Measurements from ENCODE around the gene CDV3.

Gene CDV3

DNA sequence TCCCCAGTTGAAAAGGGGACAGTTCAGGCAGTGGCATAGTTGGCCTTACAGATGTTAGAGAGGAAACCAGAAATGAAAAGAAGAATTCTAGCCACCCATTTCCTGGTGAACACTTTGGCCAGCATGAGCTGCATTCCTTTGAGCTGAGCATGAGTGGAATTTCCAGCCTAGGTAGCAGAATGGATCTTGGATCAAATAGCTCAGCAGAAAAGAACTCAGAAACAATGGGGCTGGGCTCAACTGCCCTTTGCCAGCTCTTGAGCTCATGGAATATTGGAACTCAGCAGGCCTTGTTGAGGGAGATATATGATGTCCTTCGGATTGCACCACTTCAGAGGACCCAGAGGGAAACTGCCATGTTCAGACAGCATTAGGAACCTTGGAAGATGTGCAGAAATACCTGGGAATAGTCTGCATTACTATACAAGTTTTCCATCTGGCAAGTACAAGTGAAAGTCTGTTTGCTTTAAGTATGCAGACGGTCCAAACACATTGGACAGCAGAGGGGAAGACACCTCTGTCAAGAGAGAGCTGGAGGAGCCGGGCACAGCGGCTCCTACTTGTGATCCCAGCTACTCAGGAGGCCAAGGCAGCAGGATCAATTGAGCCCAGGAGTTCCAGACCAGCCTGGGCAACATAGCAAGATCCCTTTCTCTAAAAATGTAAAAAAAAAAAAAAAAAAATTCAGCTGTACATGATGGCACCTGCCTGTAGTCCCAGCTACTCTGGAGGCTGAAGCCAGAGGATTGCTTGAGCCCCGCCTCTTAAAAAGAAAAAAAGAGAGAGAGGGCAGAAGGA is 3.1 kb upstream of the CDV3 start:
- DNase-seq = no peak

DNA sequence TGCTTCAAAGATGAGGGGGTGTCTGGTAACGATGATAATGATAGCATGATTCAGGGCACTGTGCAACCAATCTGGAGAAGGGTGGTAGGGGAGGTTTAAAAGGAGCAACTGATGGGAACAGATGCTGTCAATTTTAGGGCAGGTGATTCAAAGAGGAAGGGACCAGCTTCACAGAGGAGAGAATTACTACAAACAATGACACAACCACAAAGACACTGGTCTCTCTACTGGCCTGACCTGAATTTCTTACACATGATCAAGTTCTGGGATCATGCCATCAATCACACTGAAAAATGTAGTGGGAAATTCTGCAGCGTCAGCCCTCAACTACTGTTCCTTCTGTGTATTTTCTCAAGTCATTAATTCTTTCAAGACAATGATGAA is 2.6 kb upstream of the CDV3 start:
- no peak for DNase-seq

DNA sequence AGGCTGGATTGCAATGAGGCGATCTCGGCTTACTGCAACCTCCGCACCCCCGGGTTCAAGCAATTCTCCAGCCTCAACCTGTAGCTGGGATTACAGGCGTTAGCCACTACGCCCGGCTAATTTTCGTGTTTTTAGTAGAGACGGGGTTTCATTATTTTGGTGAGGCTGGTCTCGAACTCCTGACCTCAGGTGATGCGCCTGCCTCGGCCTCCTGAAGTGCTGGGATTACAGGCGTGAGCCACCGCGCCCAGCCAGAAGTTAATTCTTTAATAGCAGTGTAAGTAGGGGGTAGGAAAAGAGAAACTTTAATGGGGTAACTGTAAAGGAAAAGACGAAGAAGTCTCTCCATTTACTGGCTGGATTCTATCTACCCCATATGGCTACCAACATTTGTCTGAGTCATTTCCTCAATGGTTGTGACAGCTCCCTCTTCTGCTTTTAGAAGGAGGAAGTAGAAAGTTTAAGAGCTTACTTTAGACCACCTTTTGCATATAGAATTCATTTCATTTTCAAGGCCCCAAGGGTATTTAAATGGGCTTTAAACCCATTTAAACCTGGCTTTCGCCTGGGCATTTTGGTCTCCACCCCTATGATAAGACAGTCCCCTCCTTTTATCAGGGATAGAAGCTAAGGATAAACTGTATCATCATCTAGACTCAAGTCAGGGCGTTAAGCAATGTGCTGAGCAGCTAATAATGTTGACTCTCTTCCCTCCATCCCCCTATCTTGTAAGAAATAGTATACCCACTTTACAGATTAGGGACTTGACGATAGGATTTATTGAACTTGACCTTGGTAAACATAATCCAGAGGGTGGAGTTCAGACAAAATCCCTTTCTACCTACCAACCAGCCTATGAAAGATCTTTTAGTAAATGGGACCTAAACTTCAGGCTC is 1.1 kb upstream of the CDV3 start:
- no peak for DNase-seq

DNA sequence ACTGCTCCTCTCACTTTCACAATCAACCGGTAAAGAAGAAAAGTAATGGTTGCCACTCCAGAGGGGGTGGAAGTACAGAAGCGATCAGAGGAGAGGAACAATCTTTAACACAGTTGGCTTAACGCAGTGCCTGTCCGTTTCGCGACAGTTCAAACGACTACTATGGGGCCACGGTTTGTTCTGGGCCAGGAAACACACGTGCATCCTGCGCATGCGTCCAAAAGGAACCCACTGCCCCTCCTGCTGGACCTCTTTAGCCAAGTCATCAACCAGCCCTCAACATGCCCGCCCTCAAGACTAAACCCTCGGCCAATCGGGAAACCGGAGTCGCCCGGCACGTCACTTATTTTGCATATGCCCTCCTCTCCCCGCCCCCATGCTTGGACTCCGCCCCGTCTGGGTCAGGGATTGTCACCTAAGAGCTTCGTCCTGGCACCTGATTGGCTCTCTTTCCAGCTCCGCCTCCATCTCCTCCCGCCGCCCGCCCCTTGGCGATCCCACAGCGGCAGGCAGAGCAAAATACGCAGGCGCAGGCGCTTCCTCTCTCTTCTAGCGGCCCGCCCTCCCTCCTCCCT is 345 bp upstream of the CDV3 start:
- no peak for DNase-seq

DNA sequence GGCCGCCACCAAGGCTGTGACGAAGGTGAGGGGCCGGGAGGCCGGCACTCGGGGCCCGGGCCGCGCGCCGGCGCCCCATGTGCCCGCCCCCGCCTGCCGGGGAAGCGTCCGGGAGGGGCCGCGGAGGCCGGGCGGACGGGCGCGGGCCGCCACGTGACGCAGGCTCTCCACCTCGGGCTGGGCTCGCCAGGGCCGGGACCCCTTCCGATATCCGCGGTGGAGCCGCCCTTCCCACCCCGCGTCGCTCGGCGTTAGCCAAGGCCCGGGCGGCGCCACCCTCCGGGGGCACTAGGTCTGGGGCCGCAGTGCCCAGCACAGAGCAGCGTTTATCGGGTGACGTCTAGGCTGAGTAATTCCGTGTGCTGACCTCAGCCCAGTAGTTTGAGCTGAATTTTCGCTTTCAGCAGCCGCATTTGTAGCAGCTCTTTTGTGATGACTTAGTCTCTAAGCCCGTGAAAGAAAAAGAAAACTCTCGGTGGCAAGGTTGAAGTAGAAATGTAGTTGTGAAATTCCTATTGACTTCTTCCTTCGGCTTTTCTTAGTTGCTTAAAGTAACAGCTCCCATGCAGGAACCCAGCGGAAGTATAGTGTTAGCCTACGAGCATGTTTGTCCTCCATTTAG is 885 bp downstream of the CDV3 start:
- no peak for DNase-seq

DNA sequence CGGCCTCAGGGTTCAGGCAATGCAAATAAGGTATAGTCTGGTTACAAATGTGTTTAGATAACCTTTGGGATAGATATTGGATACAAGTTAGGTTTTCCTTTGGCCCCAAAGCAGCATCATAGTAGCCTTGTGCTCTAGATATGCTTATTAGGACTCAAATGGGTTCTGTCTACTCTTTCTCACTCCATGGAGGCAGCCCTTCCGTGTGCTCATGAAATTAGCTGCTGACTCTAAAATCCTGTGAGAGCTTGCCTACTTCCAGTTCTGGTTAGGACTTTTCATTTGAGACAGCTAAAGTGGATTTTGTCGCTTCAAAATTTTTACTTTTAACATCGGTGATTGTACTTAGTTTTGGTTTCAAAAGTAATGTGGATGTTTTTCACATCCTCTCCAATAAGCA is 1.6 kb downstream of the CDV3 start:
- no peak for DNase-seq

DNA sequence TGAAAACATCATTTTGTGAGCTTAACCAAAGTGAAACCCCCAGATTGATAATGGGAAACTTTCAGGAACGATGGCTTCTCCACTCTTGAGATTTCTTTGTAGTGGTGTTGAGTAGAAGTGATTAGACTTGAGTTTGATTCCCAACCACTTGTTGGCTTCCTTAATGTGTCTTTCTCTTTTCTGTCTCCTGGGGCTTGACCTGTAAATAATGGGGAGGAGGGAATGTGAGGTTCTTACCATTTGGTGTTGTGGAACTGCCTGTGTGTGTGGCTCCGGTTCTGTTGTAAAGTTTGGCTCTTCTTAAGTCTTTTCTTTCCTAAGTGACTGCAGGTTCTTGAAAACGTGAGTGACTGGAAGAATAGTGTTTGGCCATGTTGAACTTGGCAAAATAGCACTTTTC is 2.7 kb downstream of the CDV3 start:
- DNase-seq = no peak

DNA sequence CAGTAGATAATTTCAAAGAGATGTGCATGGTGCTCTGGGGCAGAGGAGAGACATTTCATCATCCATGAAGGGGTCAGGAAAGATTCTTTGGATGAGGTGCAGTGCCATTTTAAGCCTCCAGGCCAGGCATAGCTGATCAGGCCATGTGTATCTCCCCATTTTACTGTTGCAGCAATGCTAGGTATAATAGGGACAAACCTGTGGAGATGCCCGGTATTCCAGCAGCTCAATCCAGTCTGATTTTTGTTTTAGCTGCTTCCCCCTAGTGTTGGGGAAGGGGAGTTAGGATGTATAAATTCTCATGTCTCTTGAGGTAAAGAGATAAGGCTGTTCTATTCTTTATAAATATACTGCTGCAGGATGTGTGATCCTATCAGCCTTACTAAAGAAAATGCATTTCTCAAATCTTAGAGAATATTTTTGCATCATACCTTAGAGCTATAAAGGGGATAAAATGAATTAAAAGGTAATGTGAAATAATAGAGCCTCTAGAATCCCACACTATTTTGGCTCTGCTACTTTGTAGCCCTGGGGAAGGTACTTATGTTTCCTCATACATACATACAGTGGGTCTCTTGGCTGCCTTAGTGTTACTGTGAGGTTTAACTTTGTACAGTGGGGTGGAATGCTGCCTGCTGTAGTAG is 5.2 kb downstream of the CDV3 start:
- no peak for DNase-seq

DNA sequence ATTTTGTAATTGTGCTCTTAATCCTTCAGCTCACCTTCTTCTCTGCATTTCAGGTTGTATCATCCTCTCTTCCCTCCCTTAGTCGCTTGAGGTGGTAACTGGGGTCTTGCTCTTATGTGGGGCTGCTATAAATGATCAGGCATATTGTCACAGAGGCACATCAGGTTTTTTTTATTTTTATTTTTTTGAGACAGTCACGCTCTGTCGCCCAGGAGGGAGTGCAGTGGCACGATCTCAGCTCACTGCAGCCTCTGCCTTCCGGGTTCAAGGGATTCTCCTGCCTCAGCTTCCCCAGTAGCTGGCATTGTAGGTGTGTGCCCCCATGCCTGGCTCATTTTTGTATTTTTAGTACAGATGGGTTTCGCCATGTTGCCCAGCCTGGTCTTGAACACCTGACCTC is 9.9 kb downstream of the CDV3 start:
- no peak for DNase-seq

DNA sequence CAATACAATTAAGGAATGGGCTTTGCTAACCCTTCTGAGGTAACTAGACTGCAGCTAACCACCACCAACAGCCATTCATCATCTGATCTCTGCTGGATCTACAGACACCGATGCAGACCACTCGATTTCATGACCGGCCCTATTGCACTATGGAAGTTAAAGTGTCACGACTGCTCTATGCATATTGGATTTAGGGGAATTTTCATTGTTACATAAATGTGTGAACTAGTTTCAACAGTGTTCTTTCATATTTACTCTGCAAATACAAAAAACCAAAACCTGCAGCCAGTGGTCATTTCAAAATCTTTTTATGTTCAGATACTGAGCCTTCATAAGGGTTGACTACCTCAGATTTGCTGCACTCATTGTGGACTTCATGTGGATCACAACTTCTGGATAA is 14.5 kb downstream of the CDV3 start:
- no peak for DNase-seq

DNA sequence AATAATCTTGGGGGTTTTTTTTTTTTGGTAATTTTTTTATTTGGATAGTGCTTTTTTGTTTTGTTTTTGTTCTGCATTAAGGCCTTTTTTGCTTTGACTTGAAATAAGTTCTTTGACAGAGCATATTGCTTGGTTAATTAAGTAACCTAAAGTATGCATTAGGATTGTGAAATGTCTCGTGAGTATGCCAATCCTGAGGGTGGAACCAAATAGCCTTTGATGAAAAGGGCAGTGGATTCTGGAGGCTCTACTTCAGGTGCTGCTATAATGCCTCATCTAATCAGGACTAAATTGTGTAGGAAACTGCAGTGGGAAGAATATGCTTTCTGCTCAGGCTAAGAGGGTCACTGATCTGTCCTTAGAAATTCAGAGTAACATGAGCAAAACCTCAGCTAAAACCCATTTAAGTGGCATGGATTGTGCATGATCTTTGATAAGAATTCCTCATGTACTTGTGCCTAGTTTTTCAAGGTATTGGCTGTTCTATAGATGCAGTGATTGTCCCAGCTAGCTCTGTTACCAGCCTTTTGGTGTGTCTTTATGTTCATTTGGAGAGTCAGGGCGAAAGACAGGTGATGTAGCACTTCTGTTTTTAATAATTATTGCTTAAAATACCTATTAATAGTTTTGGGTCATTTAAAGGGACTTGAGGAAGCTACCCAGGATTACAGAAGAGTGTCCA is 15.4 kb downstream of the CDV3 start:
- no peak for DNase-seq

DNA sequence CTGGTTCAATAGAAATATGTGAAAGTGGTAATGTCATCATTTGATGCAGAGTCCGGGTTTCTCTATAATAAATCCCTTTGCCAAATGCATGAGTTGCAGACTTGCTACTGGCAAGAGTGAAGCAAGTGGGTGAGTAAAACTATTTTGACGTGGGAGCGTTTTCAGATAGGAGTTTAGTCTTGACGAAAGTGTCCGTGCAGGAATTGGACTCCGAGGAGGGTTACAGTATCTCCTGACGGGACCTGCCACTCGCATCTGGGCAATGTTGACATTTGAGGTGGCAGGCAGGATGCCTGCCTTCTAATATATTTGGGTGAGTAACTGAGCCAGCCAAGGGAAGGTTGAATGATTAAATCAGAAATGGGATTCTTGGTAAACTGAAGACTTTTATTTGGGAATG is 16.0 kb downstream of the CDV3 start:
- no peak for DNase-seq

DNA sequence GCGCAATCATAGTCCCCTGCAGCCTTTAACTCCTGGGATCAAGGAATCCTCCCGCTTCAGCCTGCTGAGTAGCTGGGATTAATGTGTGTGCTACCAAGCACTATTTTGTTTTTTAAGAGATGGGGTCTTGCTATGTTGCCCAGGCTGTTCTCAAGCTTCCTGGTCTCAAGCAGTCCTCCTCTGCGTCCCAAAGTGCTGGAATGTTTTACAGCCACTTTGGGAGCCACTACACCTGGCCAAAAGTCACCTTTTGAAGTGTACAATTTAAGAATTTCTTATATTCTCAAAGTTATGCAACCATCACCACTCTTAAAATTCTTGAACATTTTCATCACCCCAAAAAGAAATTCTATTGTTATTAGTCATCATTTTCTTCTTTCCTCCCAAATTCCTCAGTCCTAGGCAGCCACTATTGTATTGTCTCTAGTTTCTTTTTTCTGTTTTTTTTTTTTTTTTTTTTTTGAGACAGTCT is 17.8 kb downstream of the CDV3 start:
- no peak for DNase-seq

DNA sequence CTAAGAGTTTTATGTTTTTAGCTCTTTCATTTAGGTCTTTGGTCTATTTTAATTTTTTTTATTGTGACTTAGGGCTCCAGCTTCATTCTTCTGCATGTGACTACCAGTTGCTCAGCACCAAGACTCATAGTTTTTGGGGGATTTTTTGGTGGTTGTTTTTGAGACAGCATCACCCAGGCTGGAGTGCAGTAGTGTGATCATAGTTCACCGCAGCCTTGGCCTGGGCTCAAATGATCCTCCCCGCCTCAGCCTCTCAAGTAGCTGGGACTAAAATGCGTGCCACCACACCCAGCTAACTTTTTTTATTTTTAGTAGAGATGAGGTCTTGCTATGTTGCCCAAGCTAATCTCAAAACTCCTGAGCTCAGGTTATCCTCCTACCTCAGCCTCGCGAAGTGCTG is 19.4 kb downstream of the CDV3 start:
- no peak for DNase-seq

DNA sequence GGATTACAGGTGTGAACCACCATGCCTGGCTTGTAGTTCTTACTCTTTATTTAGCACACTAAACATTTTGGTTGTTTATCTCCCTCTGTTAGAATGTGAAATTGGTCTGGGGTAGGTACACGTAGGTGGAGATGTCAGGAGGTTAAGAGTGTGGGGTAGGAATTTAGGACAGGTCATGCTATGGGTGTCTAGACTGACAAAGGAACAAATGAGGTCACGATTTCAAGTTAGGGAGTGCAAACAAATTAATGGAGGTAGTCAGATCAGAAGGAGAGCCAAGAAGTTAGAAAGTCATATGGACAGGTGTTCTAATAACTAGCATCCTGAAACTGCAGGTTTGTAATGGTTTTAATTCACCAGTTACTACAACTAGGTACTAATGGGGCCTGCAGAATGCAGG is 19.8 kb downstream of the CDV3 start:
- no peak for DNase-seq

DNA sequence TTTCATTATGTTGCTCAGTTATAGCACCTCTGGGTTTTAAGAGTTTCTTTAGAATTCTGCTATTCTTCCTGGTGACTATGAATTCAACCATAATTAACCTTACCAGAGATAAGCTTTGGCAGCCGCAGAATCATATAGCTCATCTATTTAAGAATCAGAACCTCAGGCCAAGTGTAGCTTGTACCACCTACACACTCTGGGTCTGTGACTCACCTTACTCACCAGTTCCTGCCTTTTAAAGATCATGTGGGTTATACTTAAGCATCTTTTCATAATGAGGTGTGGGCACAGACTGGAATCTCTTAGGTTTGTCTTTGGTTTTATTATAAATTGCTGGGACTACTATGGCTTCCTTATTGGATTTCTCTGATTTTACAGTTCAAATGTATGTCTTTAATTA is 21.9 kb downstream of the CDV3 start:
- DNase-seq = no peak

DNA sequence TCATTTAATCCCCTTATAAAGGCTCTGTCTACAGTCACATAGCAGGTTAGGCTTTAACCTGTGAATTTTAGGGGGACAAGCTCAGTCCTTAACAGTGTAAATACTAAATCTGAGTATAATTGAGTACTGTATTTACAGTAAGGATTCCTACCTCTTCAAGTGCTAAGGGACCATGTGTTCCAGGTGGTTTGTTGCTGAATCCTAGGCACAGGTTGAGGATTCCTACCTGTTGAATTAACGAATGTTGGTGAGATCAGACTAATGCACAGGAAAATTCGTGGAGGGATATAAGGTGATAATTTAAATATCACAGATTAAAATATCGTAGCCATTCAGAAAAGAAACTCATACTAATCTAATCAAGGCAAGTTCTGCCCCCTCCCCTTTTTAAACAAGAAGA is 24.9 kb downstream of the CDV3 start:
- DNase-seq = no peak

DNA sequence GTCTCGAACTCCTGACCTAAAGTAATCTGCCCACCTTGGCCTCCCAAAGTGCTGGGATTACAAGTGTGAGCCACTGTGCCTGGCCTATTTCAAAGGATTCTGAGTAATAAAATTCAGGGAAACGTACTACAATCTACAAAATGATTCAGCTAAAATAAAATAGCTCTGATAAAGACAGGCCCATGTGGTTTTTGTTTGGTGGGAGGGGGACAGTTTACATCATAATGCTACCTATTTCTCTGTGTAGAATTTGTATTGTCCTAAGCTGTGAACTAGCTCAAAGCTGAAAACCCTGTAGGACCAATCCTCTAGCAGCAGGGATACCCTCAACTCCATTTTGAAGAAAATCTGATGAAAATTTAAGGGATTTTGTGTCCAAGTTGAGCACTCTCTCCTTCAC is 25.8 kb downstream of the CDV3 start:
- DNase-seq = no peak

DNA sequence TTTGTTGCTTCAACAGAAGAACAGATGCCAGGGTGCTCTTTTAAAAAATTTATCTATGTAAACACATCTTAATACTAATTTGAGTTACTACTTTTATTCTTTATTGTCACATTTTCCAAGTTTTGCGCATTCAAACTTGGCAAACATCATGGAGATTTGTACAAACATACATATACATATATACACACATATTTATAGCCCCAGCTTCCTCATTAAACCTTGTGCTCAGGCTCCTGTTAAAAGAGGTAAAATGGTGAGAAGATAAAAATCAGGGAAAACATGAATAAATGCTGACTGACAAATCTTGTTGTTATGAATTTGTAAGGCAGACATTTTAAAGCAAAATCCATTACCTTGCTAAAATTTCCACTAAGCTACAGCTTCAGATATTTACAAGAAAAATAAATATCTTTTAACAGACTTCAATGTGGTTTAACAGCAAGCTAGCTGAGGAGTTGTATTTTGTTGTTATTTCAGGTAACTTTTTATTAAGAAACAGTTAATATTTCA is 27.1 kb downstream of the CDV3 start:
- no peak for DNase-seq

DNA sequence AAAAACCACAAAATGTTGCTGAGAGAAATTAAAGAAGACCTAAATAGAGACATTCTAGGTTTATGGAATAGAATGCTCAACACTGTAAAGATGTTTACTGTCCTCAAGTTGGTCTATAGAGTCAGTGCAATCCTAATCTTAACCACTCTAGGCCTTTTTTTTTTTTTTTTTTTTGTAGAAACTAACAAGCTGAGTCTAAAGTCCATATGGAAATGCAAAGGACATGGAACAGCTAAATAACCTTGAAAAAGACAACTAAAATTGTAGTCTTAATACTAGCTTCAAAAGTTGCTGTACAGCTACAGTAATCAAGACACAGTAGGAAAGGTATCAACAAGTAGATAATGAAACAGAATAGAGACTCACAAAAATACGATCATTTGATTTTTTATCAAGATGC is 32.9 kb downstream of the CDV3 start:
- no peak for DNase-seq

DNA sequence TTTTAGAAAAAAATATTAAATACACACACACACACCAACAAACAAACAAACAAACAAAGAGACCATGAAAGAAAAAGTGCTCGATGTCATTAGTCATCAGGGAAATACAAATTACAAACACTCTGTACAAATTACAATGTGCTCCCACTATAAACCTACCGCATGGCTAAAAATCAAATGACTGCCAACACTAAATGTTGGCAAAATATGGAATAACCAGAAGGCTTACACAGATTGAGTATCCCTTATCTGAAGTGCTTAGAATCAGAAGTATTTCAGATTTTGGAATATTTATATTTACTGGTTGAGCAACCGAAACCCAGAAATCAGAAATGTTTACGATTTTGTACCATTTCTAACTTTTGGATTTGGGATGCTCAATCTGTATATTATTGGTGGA is 33.4 kb downstream of the CDV3 start:
- DNase-seq = no peak

DNA sequence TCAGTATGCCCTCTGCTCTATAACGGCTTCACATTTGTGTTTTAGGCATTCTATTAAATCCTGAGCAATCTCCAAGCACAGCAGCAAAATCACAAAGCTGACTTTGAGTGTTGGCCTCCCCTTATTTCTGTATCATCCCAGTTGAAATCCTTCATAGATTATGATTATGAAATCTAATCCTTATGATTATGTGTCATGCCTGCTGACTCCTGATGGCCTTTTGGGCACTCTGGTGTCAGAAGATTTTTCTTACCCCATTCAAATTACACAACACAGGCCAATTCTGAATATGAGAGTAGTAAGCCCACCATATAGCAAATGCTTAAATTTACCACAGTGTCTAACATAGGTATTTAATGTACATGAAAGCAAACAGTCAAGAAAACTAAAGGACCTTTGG is 34.3 kb downstream of the CDV3 start:
- DNase-seq = no peak

Data from NCI-H1092 treated with DMSO at 0.1 percent for 48 hours (cell line).